ENCODE measurements around the gene NDUFV2. TPM values are rescaled to one million over a fixed set of nuclear protein-coding genes. Genes with fewer than 3 reads are reported as not detected.

The NDUFV2 gene
- total RNA-seq, 1 experiment from 2014 or later: 194 TPM

- no peak overlapping the region for H3K4me2 ChIP-seq (ENCODE audit: low read length)
Observed at GRCh38 chr18:9139400-9140039, 37.0 kb downstream of the NDUFV2 start.

More at GRCh38 chr18:9139400-9140039, 37.0 kb downstream of the NDUFV2 start:
- no peaks in the 10 kb centered on the region; a peak in 1 of 4 replicates for H3K36me3 ChIP-seq (ENCODE audit: control insufficient read depth in 1 of 2, insufficient read depth in 2 of 2, low read length in 2 of 2)
- H3K9ac ChIP-seq (ENCODE audit: low read length): no peak overlapping the region
- H3K79me2 ChIP-seq (ENCODE audit: insufficient read depth, low read length): peaks cover 66% of the 10 kb centered on the region
- no peaks in the 10 kb centered on the region for H3K9me3 ChIP-seq (ENCODE audit: control insufficient read depth in 1 of 2, insufficient read depth in 1 of 2, low read depth in 1 of 2, low read length in 2 of 2)
- no peak for TF ChIP-seq EZH2phosphoT487 (IDR thresholded peaks at IDR 0.05; ENCODE audit: borderline replicate concordance)
- TF ChIP-seq ATF3 (IDR thresholded peaks at IDR 0.05): no peak
- TF ChIP-seq TCF7L2 (IDR thresholded peaks at IDR 0.05; ENCODE audit: borderline replicate concordance, extremely low read depth, insufficient read depth, insufficient read length): no peak
- TF ChIP-seq MAX (IDR thresholded peaks at IDR 0.05): no peak
- TF ChIP-seq EZH2 (IDR thresholded peaks at IDR 0.05): no peak
- no peak for TF ChIP-seq ZNF274 (IDR thresholded peaks at IDR 0.05; ENCODE audit: low read depth, low read length)
- TF ChIP-seq POLR2AphosphoS5 (IDR thresholded peaks at IDR 0.05; ENCODE audit: low read depth, low read length): no peak
- no peak for TF ChIP-seq ELF1 (IDR thresholded peaks at IDR 0.05; ENCODE audit: borderline replicate concordance, low read depth)
- no peak for TF ChIP-seq FOSL1 (IDR thresholded peaks at IDR 0.05; ENCODE audit: low read depth)
- TF ChIP-seq EGR1 (IDR thresholded peaks at IDR 0.05; ENCODE audit: low read depth): no peak
- no peak for TF ChIP-seq CBX3 (IDR thresholded peaks at IDR 0.05; ENCODE audit: low read depth)
- TF ChIP-seq SIN3A (IDR thresholded peaks at IDR 0.05; ENCODE audit: low read depth): no peak
- TF ChIP-seq ZBTB33 (IDR thresholded peaks at IDR 0.05; ENCODE audit: extremely low read depth, insufficient replicate concordance, low read length): no peak
- TF ChIP-seq POLR2A (IDR thresholded peaks at IDR 0.05; ENCODE audit: borderline replicate concordance, extremely low read depth, insufficient read depth, insufficient read length): no peak
- TF ChIP-seq JUND (IDR thresholded peaks at IDR 0.05): no peak
- RAD21 ChIA-PET (ENCODE audit: low non-redundant PET in 1 of 2, low total read pairs in 2 of 2, uncharacterized antibody in 2 of 2, unreplicated experiment in 2 of 2): no interaction called here
- H3K4me3 ChIP-seq (replicated peaks in 1 of 2; ENCODE audit: low read depth in 1 of 2, low read length in 2 of 2): no peak overlapping the region
- H3K9me2 ChIP-seq (ENCODE audit: insufficient read depth): no peaks in the 10 kb centered on the region
- H3K27ac ChIP-seq (ENCODE audit: low read depth, low read length): no peak overlapping the region
- peaks cover 17 to 25% of the 10 kb centered on the region in 2 experiments; a peak in 3 of 4 replicates for H3K4me1 ChIP-seq (ENCODE audit: control insufficient read depth in 1 of 2, insufficient read depth in 2 of 2, low read length in 2 of 2)
- BruUV-seq (replicated peaks): no TSS peak
- CTCF ChIA-PET: no interaction called here
- H4K20me1 ChIP-seq (ENCODE audit: insufficient read depth): no peaks in the 10 kb centered on the region
- H3K27me3 ChIP-seq (ENCODE audit: insufficient read depth, low read length): no peaks in the 10 kb centered on the region
- no peak for DNase-seq (ENCODE audit: low read depth, low spot score)
- POLR2A ChIA-PET: no interaction called here
- no peak overlapping the region for H2AFZ ChIP-seq (ENCODE audit: low read depth, low read length, poor library complexity, severe bottlenecking)
- intact Hi-C loops (cut with micrococcal nuclease): loop anchor here (5.0 to 10.0 kb wide), 3 partner anchors 155 to 375 kb away; partner anchors contain the start of gene RALBP1
- no peak for ATAC-seq
